Suprapubic skin (tissue), 4 donors: ENCODE results near the gene NAIF1.

Experiments used
- EP300 ChIP-seq: sonication (generic); formaldehyde crosslinking; IDR thresholded peaks from one replicate; pipeline ENCODE4 v1.6.1; 2017; ENCODE audit warnings: antibody characterized with exemption
- POLR2A ChIP-seq, 2 donors: fragments of 450-650 bp; IDR thresholded peaks; one replicate each; pipeline ENCODE4 v1.6.1; 2017; ENCODE audit warnings: antibody characterized with exemption in 2 of 2, mild to moderate bottlenecking in 2 of 2, moderate library complexity in 2 of 2
- POLR2AphosphoS5 ChIP-seq, 3 donors: sonication (generic); formaldehyde crosslinking; IDR thresholded peaks; one replicate each; pipeline ENCODE4 v1.6.1; 2017; ENCODE audit warnings: antibody characterized with exemption in 3 of 3
- TF ChIP-seq, protein P1 (sequence below), 2 donors: fragments of 200-600 bp in 1 of 2; fragments of 450-650 bp in 1 of 2; sonication (generic) in 1 of 2; IDR thresholded peaks; one replicate each; pipeline ENCODE4 v1.5.1; 2016 to 2019; ENCODE audit warnings: antibody characterized with exemption in 2 of 2, mild to moderate bottlenecking in 1 of 2, moderate library complexity in 1 of 2

DNA sequence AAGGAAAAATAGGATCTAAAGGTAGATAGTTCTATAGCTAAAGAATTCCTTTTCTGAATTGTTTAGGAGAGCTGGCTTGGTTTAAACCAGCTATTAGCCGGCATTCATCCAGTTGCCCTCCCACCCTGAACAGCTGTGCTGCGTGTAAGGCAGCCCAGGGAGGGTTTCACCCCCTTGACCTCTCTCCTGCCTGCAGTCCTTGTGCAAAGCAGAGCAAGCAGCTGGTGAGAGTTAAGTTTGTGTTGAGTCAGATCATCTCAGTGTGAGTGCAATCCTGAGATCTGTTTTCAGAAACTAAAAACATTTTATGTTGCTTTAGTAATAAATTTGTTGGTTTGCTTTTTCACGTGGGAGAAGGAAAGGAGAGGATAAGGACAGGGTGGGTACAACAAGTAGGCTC is 13.9 kb upstream of the NAIF1 start:
- TF ChIP-seq, protein P1, sequence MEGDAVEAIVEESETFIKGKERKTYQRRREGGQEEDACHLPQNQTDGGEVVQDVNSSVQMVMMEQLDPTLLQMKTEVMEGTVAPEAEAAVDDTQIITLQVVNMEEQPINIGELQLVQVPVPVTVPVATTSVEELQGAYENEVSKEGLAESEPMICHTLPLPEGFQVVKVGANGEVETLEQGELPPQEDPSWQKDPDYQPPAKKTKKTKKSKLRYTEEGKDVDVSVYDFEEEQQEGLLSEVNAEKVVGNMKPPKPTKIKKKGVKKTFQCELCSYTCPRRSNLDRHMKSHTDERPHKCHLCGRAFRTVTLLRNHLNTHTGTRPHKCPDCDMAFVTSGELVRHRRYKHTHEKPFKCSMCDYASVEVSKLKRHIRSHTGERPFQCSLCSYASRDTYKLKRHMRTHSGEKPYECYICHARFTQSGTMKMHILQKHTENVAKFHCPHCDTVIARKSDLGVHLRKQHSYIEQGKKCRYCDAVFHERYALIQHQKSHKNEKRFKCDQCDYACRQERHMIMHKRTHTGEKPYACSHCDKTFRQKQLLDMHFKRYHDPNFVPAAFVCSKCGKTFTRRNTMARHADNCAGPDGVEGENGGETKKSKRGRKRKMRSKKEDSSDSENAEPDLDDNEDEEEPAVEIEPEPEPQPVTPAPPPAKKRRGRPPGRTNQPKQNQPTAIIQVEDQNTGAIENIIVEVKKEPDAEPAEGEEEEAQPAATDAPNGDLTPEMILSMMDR (IDR thresholded peaks at IDR 0.05): no peak
- TF ChIP-seq POLR2A (IDR thresholded peaks at IDR 0.05) (no peak), POLR2AphosphoS5 (IDR thresholded peaks at IDR 0.05) (no peak), EP300 (no peak)
